Activated CD8-positive, alpha-beta memory T cell treated with anti-CD3 and anti-CD28 coated beads, Interleukin-2, amount 50 U/mL, for 24 hours (primary cell): Measurements from ENCODE around the gene PLCD3.

ENCODE experiments used
- DNase-seq: peaks from one replicate; pipeline ENCODE4 v3.0.0-alpha.2; 2020; ENCODE audit errors: extremely low read depth

PLCD3 gene

GRCh38 chr17:45101883-45102811, 30.2 kb downstream of the PLCD3 start:
- no peak for DNase-seq

- DNase-seq: no peak
Observed at GRCh38 chr17:45101546-45101882, 30.8 kb downstream of the PLCD3 start.

GRCh38 chr17:45098869-45099616, 33.3 kb downstream of the PLCD3 start:
- DNase-seq: peak; percentile 36

- DNase-seq: no peak
Observed at GRCh38 chr17:45098081-45098868, 34.0 kb downstream of the PLCD3 start.

GRCh38 chr17:45096926-45097325, 35.4 kb downstream of the PLCD3 start:
- no peak for DNase-seq

GRCh38 chr17:45096141-45096540, 36.2 kb downstream of the PLCD3 start:
- DNase-seq: no peak

GRCh38 chr17:45093444-45094110, 38.7 kb downstream of the PLCD3 start:
- no peak for DNase-seq

GRCh38 chr17:45092911-45093430, 39.3 kb downstream of the PLCD3 start:
- DNase-seq: no peak

- no peak for DNase-seq
Observed at GRCh38 chr17:45091778-45092425, 40.4 kb downstream of the PLCD3 start.

- DNase-seq: no peak
Observed at GRCh38 chr17:45090711-45091110, 41.6 kb downstream of the PLCD3 start.

- no peak for DNase-seq
Observed at GRCh38 chr17:45088741-45089140, 43.6 kb downstream of the PLCD3 start.

GRCh38 chr17:45087978-45088377, 44.3 kb downstream of the PLCD3 start:
- DNase-seq: no peak

- no peak for DNase-seq
Observed at GRCh38 chr17:45087504-45087975, 44.8 kb downstream of the PLCD3 start.

- no peak for DNase-seq
Observed at GRCh38 chr17:45086865-45087503, 45.3 kb downstream of the PLCD3 start.

- no peak for DNase-seq
Observed at GRCh38 chr17:45086391-45086790, 45.9 kb downstream of the PLCD3 start.

GRCh38 chr17:45081047-45081703, 51.1 kb downstream of the PLCD3 start:
- no peak for DNase-seq

GRCh38 chr17:45077643-45078042, 54.7 kb downstream of the PLCD3 start:
- DNase-seq: no peak

GRCh38 chr17:45073414-45074070, 58.8 kb downstream of the PLCD3 start:
- DNase-seq: no peak

GRCh38 chr17:45070809-45071208, 61.5 kb downstream of the PLCD3 start:
- DNase-seq: no peak
